Uterus (tissue), 2 donors: ENCODE data around the gene PYGO2.

ENCODE experiments used
- POLR2A ChIP-seq, 2 donors: fragments of 450-650 bp; IDR thresholded peaks; one replicate each; pipeline ENCODE4 v1.6.1; 2016; ENCODE audit warnings: antibody characterized with exemption in 2 of 2, mild to moderate bottlenecking in 1 of 2, moderate library complexity in 1 of 2
- TF ChIP-seq, protein P1 (sequence below), 4 experiments: fragments of 200-600 bp in 2 of 4; fragments of 450-650 bp in 2 of 4; sonication (generic) in 2 of 4; IDR thresholded peaks; one replicate each; pipeline ENCODE4 v1.5.1; 2016 to 2019; ENCODE audit warnings: antibody characterized with exemption in 4 of 4, mild to moderate bottlenecking in 2 of 4, moderate library complexity in 1 of 4

GRCh38 chr1:154988058-154988954 lies 26.7 kb upstream of the PYGO2 start:
- TF ChIP-seq, protein P1, sequence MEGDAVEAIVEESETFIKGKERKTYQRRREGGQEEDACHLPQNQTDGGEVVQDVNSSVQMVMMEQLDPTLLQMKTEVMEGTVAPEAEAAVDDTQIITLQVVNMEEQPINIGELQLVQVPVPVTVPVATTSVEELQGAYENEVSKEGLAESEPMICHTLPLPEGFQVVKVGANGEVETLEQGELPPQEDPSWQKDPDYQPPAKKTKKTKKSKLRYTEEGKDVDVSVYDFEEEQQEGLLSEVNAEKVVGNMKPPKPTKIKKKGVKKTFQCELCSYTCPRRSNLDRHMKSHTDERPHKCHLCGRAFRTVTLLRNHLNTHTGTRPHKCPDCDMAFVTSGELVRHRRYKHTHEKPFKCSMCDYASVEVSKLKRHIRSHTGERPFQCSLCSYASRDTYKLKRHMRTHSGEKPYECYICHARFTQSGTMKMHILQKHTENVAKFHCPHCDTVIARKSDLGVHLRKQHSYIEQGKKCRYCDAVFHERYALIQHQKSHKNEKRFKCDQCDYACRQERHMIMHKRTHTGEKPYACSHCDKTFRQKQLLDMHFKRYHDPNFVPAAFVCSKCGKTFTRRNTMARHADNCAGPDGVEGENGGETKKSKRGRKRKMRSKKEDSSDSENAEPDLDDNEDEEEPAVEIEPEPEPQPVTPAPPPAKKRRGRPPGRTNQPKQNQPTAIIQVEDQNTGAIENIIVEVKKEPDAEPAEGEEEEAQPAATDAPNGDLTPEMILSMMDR (IDR thresholded peaks at IDR 0.05), result no peak
- no peak for TF ChIP-seq POLR2A (IDR thresholded peaks at IDR 0.05)
